Transverse colon (tissue), 4 donors: ENCODE measurements around the gene CDK5RAP2.

ENCODE experiments used
- CTCF ChIP-seq, 5 experiments: fragments of 200-600 bp in 3 of 5; fragments of 450-650 bp in 2 of 5; sonication (generic) in 3 of 5; IDR thresholded peaks; 1 replicate in 2 of 5; 2 replicates in 3 of 5; pipeline ENCODE4 v1.5.1; 2016 to 2017; ENCODE audit warnings: antibody characterized with exemption in 5 of 5, inconsistent platforms in 3 of 5, mild to moderate bottlenecking in 2 of 5, moderate library complexity in 1 of 5
- EP300 ChIP-seq: sonication (generic); formaldehyde crosslinking; IDR thresholded peaks from one replicate; pipeline ENCODE4 v1.6.1; 2017; ENCODE audit warnings: antibody characterized with exemption, low read depth
- POLR2AphosphoS5 ChIP-seq, 3 donors: sonication (generic); formaldehyde crosslinking; IDR thresholded peaks; one replicate each; pipeline ENCODE4 v1.6.1; 2016; ENCODE audit warnings: antibody characterized with exemption in 3 of 3

- TF ChIP-seq CTCF (IDR thresholded peaks at IDR 0.05) = no peak
- no peak for TF ChIP-seq EP300
- TF ChIP-seq POLR2AphosphoS5 (IDR thresholded peaks at IDR 0.05) = no peak
Observed at GRCh38 chr9:120574473-120574872, 5.5 kb downstream of the CDK5RAP2 start.
